HG02678 (cell line): ENCODE results near the gene NUDT3.
"Not testable (repeated sequence)": the region's sequence is repeated elsewhere in the genome, so short reads cannot be mapped to it uniquely, and the experiment has no call there.

Source experiments
- ATAC-seq: cut with Tn5 transposase; IDR thresholded peaks from one replicate; pipeline ENCODE4 v1.9.1; 2021; ENCODE audit warnings: mild to moderate bottlenecking, moderate library complexity; ENCODE audit not compliant: unreplicated experiment

NUDT3 gene

GRCh38 chr6:34324221-34324620 lies 68.2 kb downstream of the NUDT3 start:
- ATAC-seq: not testable (repeated sequence)

DNA sequence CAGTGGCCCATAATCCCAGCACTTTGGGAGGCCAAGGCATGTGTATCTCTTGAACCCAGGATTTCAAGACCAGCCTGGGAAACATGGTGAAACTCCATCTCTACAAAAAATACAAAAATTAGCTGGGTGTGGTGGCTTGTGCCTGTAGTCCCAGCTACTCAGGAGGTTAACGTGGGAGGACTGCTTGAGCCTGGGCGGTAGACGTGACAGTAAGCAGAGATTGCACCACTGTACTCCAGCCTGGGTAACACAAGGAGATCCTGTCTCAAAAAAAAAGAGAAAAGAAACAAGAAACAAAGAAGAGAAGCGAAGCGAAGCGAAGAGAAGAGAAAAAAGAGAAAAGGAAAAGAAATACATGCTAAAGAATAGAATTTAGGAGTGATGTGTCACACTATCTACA lies 69.2 kb downstream of the NUDT3 start:
- no peak for ATAC-seq

DNA sequence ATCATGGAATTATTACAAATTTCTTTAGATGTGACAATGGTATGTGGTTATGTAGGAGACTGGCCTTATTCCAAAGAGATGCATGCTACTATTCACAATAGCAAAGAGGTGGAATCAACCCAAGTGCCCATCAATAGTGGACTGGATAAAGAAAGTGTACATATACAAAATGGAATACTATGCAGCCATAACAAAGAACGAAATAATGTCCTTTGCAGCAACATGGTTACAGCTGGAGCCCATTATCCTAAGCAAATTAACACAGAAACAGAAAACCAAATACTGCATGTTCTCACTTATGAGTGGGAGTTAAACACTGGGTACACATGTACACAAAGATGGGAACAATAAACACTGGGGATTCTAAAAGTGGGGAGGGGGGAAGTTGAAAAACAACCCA lies 69.7 kb downstream of the NUDT3 start:
- no peak for ATAC-seq

- ATAC-seq: no peak
Measured at GRCh38 chr6:34321821-34322220, 70.6 kb downstream of the NUDT3 start.

- ATAC-seq: no peak
Measured at GRCh38 chr6:34319471-34319885, 73.0 kb downstream of the NUDT3 start.

DNA sequence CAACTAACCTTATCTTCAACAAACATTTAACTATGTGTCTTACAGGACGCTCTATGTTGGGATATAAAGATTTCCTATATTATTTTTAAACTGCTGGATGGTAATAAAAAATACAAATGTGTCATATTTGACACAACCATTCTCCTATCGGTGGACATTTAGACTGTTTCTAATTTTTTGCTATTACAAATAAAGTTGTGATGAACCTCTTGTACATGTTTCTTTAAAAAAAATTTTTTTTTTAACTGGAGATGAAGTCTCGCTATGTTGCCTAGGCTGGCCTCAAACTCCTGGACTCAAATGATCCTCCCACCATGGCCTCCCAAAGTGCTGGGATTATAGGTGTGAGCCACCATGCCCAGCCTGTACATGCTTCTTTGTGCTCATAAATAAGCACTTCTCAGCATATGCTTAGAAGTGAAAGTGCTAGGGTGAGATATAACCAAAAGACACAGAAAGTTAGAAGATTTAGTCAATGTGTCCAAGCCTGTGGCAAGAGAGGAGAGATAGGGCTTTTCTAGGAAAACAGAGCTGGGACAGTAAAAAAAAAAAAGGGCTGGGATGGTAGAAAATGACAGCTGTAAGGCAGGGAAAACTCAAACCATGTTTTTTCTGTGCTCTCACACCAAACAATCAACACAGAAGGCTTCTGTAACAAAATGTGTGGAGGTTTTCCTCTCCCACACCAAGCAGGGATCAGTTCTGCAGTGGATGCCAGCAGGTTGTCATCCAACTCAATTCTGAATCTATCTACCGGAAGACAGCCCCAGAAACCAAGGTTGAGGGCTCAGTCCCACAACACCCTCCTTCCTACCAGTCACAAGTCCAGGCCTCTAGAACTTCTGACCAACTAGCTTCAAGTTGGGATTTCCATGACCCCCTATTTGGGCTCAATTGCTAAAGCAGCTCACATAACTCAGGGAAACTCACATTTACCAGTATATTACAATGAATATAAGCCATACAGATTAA lies 73.7 kb downstream of the NUDT3 start:
- ATAC-seq: no peak

GRCh38 chr6:34317882-34318498 lies 74.5 kb downstream of the NUDT3 start:
- ATAC-seq: no peak

DNA sequence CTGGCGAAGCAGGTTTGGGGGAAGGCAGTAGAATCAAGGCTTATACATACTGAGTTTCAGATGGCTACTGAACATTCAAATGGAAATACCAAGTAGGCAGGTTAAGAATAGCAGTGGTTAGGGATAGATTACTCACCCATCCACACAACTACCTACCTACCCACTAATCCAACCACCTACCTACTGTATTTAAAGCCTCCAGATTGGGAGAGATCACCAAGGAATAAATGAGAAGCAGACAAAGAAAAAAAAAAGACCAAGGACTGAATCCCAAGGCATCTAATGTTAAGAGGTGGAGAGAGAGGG lies 75.3 kb downstream of the NUDT3 start:
- ATAC-seq: no peak

- ATAC-seq: no peak
Measured at GRCh38 chr6:34316431-34317171, 75.9 kb downstream of the NUDT3 start.

DNA sequence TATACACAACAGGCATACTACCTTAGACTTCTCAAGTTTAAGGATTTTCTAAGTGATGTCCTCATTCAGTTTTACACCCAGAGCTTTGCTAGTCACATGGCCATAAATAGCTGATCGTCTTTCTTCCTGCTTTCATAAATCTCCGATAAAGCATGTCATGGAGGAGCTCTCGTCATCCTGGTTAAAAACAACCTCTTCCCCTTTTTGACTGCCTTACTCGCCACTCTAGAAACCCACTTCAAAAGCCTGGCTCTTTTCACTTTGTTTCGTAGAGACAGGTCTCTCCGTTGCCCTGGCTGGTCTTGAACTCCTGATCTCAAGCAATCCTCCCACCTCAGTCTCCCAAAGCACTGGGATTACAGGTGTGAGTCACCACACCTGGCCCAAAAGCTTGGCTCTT lies 76.7 kb downstream of the NUDT3 start:
- ATAC-seq: no peak

GRCh38 chr6:34315256-34315655 lies 77.2 kb downstream of the NUDT3 start:
- no peak for ATAC-seq

DNA sequence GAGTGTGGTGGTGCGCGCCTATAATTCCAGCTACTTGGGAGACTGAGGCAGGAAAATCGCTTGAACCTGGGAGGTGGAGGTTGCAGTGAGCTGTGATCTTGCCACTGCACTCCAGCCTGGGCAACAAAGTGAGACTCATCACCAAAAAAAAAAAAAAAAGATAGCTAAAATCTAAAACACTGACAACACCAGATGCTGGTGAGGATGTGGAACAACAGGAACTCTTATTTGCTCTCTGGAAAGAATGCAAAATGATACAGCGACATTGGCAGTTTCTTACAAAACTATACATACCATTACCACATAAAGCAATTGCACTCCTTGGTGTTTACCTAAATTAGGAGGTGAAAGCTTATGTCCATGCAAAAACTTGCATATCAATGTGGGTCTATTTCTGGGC lies 80.2 kb downstream of the NUDT3 start:
- no peak for ATAC-seq

GRCh38 chr6:34310817-34311216 lies 81.7 kb downstream of the NUDT3 start:
- no peak for ATAC-seq

- ATAC-seq: no peak
Measured at GRCh38 chr6:34308483-34308882, 84.0 kb downstream of the NUDT3 start.

DNA sequence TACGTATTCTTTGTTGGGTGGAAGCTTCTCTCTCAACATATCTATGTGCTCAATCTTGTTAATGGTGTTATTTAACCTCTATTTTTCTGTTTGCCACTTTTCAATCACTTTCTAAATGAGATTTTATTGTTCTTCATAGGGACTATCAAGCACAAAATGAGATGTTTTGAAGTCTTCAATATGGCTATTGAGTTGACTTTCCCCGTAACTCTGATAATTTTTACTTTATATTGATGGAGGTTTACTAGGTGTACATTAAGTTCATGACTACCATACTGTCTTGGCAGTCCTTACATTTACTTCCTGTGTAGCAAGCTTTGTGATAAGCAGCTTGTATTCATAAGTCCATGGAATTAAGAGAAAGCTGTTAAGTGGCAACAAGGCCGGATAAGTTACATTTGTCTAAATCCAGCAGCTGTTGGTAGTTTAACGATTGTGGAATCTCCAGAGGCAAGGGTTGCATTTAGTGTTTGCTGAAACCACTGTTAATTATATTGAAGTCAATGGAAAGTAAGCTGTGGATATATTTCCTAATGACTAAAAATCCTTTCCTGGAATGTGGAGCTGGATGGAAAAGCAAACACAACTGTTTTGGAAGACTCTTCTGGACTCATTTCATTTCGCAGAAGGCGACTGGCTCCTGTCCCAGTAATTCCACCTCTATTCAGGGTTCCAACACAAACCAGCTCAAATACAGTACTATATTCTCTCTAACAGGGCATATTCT lies 86.3 kb downstream of the NUDT3 start:
- ATAC-seq: no peak

- ATAC-seq: no peak
Measured at GRCh38 chr6:34305497-34305896, 87.0 kb downstream of the NUDT3 start.

GRCh38 chr6:34304164-34304563 lies 88.3 kb downstream of the NUDT3 start:
- no peak for ATAC-seq

DNA sequence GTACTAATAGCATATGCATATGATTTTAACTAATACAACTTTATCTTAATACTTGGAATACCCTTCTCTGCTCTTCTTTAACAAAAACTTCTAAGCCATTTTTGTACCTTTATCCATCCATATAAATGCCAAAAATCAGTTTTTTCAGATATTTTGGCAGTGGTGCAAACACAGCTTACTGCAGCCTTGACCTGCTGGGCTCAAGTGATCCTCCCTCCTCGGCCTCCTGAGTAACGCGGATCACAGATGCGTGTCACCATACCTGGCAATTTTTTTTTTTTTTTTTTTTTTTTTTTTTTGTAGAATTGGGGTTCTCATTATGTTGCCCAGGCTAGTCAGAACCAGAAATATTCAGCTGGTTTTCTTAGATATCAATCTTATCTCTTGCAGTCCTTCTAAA lies 89.5 kb downstream of the NUDT3 start:
- ATAC-seq: no peak

GRCh38 chr6:34301408-34301807 lies 91.1 kb downstream of the NUDT3 start:
- ATAC-seq: no peak

DNA sequence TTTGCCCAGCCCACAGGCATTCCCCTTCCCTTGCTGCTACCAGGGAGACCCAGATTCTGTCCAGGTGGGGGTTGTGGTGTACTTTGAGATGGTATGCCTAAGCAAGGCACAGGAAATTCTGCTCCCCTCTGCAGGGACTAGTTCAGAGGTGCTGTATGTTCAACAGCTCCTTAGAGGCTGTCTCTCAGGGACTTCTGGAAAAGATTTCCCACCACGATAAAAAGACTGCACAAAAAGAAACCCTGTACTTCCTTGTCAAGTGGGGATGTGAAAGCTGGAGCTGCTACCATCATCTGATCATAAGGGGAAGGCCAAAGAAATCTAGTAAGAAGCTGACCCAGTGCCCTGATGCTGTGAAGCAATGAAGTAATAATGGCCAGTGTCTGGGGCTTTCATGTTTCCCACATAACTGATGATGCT lies 92.1 kb downstream of the NUDT3 start:
- no peak for ATAC-seq

DNA sequence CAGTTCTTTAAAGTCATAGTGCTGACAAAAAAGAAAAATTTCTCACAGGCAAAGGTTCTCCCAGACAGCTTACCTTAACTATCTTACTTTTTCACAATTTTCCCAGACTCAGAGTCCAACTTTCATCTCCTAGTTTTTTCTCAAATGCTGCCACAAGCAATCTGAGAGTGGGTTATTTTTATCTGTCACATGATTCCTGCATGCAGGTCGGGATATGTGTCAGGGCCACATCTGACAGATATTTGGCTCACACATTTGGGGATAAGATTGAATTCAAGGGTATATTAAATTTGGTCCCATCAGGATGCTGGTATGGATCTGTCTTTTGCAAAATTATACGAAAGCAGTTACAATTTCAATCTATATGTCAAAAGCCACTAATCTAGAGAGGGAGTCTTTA lies 93.5 kb downstream of the NUDT3 start:
- ATAC-seq: no peak
